RCC 7860 (cell line): Measurements from ENCODE around the gene AHI1.
"Not testable (repeated sequence)": the region's sequence is repeated elsewhere in the genome, so short reads cannot be mapped to it uniquely, and the experiment has no call there.

Experiments
- DNase-seq: peaks from one replicate; pipeline ENCODE4 v3.0.0-alpha.2; 2015; ENCODE audit warnings: low spot score
- FAIRE-seq: peaks from 2 replicates; lab custom pipeline; 2012; peaks lifted over from hg19 to GRCh38; lab: Jason Lieb, UNC

Gene AHI1

DNA sequence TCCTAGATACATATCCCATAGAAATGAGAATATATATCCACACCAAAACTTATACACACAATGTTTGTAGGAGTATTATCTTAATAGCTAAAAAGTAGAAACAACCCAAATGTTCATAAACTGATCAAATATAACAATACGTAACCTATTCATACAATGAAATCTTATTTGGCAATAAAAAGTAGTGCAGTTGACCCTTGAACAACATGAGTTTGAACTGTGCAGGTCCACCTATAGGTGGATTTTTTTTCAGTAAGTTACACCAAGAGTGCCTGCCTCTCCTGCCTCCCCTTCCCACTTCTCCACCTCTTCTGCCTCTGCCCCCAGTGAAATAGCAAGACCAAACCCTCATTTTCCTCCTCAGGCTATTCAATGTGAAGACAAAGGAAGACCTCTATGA lies 95.2 kb downstream of the AHI1 start:
- no peak for FAIRE-seq

DNA sequence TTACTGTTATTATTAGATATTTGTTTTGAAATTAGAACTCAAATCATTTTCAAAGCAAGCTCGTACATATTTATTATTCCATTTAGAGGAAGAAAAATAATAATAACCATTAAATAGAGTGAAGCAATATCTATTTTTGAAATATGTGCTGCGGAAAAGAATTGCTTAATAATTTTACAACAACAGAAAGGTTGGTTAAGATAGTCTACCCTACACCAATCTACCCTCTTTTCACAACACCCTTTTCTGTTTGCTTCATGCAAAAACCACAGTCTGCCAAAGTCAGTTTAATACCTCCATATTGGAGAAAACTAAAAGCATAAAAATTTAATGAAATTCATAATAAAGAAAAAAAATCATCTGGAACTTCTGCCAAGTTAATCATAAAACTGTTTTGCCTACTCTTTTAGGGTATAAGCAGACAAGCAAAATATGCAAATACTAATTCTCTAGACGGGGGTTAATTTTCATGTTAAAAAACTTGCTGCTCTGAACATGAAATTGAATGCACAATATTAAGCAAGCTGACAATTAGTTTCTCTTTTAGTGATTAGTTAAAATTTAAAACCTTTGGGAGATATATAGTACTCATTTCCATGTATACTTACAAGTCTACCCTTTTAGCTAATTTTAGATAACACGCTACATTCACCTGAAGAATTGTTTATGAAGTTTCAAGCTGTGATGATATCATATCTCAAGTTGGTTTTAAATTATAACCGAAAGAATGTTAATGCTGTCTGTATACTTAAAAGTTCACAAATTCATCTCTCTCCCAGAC lies 100.2 kb downstream of the AHI1 start:
- DNase-seq (no peak), FAIRE-seq (no peak)

More for the DNA sequence above, 95.2 kb downstream of the AHI1 start:
- no peak for DNase-seq

DNA sequence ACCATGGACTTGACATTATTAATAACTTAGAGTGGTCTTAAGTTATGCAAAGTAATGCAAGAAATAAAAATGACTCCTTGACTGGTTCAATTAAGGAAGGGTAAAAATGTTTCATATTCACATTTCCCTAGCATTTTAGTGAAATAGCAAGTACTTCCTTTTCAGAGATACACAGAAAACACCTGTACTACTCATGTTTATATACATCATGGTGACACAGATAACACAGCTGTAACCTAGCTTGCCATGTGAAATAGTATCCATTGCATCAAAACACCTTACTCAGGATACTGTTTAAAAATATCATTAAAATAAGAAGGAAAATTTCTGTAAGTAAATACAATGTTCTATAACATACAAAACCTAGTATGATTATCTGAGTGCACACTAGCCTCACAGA lies 102.4 kb downstream of the AHI1 start:
- DNase-seq (no peak), FAIRE-seq (no peak)

GRCh38 chr6:135393289-135393688 lies 104.3 kb downstream of the AHI1 start:
- DNase-seq: no peak
- FAIRE-seq: no peak

- FAIRE-seq: no peak
- no peak for DNase-seq
These were observed 107.1 kb downstream of the AHI1 start for GRCh38 chr6:135390458-135390857.

DNA sequence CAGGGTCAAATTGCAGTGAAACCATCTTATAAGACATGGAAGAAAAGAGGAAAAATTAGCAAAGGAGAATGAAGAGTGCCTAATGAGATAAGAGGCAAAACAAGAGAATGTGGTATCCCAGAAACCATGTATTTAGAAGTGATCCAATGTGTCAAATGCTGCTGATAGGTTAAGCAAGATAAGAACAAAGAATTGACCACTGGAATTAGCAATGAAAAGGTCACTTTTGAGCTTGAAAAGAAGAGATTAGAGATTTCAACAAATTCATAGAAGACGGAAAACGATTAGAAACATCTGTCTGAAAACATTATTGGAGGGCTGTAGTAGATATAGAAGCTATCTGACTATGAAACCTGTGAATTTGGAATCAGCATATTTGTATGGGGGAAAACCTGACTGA lies 112.2 kb downstream of the AHI1 start:
- FAIRE-seq: no peak
- no peak for DNase-seq

- DNase-seq: no peak
- FAIRE-seq: no peak
These were observed 113.8 kb downstream of the AHI1 start for GRCh38 chr6:135383766-135384165.

- DNase-seq (no peak), FAIRE-seq (no peak)
These were observed 114.2 kb downstream of the AHI1 start for GRCh38 chr6:135383301-135383700.

- DNase-seq: no peak
- FAIRE-seq: no peak
These were observed 115.3 kb downstream of the AHI1 start for GRCh38 chr6:135382182-135382628.

DNA sequence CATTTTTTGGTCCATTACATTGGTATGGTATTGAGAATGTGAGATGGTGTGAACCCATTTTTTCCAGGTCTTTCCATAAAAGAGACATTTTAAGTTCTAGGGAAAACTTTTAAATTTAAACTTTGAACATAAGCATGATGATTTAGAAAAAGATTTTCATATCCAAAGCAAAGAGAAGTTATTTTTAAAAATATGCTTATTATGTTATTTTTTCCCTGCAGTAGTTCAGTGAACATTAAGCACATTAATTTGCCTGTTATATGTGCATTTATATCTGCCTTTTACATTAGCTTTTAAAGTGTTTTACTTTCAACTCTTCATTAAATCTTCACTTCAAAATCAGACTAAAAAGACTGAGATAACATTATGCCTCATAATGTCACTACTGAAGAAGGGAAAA lies 116.7 kb downstream of the AHI1 start:
- no peak for FAIRE-seq
- DNase-seq: no peak

DNA sequence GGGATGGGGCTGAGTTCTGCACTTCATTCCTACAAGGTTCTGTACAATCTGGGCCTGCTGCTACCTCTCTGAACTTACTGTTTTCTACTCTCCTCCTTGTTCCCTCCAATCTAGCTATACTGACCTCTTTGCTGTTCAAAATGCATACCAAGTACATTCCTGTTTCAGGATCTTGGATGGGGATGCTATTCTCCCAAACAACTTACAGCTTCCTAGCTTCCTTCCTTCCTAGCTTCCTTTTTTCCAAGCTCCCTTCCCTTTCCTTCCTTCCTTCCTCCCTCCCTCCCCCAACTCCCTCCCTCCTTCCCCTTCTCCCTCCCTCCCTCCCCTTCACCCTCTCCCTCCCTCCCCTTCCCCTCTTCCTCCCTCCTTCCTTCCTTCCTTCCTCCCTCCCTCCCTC lies 117.9 kb downstream of the AHI1 start:
- DNase-seq (no peak), FAIRE-seq (no peak)

- DNase-seq (no peak), FAIRE-seq (no peak)
These were observed 124.8 kb downstream of the AHI1 start for GRCh38 chr6:135372758-135373157.

DNA sequence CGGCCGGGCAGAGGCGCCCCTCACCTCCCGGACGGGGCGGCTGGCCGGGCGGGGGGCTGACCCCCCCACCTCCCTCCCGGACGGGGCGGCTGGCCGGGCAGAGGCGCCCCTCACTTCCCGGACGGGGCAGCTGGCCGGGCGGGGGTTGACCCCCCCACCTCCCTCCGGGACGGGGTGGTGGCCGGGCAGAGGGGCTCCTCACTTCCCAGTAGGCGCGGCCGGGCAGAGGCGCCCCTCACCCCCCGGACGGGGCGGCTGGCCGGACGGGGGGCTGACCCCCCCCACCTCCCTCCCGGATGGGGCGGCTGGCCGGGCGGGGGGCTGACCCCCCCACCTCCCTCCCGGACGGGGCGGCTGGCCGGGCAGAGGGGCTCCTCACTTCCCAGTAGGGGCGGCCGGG lies 133.9 kb downstream of the AHI1 start:
- FAIRE-seq: not testable (repeated sequence)

DNA sequence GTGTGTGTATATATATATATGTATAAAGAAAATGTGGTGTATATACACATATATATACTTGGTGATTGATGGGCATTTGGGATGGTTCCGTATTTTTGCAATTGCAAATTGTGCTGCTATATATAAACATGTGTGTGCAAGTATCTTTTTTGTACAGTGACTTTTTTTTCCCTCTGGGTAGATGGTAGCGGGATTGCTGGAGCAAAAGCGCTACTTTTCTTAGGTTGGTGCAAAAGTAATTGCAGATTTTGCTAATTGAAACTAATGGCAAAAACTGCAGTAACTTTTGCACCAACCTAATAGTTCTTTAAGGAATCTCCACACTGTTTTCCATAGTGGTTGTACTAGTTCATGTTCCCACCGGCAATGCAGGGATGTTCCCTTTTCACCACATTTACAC lies 135.4 kb downstream of the AHI1 start:
- no peak for FAIRE-seq

More for the DNA sequence above, 133.9 kb downstream of the AHI1 start:
- not testable (repeated sequence) for DNase-seq

DNA sequence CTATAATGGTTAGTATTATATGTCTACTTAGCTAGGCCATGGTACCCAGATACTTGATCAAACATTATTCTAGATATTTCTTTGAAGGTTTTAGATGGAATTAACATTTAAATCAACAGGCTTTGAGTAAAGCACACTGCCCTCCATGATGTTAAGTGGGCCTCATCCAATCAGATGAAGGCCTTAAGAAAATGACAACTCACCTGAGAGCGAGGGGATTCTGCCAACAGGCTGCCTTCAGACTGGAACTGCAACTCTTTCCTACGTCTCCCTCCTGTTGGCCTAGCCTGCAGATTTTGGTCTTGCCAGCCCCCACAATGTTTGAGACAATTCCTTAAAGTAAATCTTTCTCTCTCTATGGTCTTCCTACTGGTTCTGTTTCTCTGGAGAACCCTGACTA lies 137.3 kb downstream of the AHI1 start:
- FAIRE-seq (no peak), DNase-seq (no peak)

More for the DNA sequence above, 135.4 kb downstream of the AHI1 start:
- DNase-seq: no peak

GRCh38 chr6:135358985-135359384 lies 138.6 kb downstream of the AHI1 start:
- FAIRE-seq (no peak), DNase-seq (no peak)

DNA sequence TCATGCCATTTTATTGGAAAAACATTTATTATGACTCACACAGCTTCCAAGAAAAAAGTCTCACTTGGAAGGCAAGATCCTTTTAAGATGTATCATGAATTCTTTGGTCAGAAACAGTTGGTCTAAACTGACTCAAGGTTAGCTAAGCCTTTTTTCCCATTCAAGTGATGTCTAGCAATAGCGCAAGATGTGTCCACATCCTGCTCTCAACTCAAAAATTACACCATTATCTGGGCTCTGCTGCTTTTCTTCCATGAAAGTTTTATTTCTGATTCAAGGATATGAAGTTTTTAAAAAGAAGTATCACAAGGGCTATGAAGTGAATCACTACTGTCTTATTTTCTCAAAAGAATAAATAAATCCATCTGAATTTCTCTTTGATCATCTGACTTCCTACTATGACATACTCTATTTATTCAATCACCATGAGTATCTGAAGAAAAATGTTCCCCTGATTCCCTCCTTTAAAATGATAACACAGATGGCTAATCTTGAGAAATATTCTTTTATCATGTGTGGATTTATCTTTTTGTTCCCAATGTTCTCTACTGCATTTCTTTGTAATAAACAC lies 139.2 kb downstream of the AHI1 start:
- FAIRE-seq: no peak

GRCh38 chr6:135354407-135354806 lies 143.1 kb downstream of the AHI1 start:
- DNase-seq (no peak), FAIRE-seq (no peak)

More for the DNA sequence above, 139.2 kb downstream of the AHI1 start:
- peak; percentile 45 for DNase-seq

- FAIRE-seq (no peak), DNase-seq (no peak)
These were observed 144.4 kb downstream of the AHI1 start for GRCh38 chr6:135353113-135353512.

DNA sequence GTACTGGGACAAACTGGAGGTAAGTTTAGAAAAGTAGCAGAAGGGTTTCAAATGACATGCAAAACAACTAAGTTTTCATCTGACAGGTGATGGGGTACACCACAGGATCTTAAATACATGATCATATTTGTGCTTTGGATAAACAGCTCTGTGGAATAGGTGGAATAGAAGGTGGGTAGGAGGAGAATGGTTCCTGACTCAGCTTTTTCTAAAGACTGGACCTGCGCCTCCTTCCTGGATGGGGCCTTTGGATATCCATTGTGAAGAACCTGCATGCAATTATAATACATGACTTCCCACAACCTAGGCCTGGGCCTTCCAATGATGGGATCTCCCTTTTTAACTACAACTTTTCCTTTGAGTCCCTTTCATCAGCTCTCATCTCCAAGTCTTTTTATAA lies 145.9 kb downstream of the AHI1 start:
- DNase-seq (no peak), FAIRE-seq (no peak)

GRCh38 chr6:135347887-135348286 lies 149.7 kb downstream of the AHI1 start:
- FAIRE-seq: no peak
- DNase-seq: no peak

- DNase-seq: no peak
- no peak for FAIRE-seq
These were observed 150.8 kb downstream of the AHI1 start for GRCh38 chr6:135346747-135347146.
